SW 1271 (cell line): Measurements from ENCODE around the gene SORBS2.

ENCODE experiments used
- DNase-seq, 2 experiments: peaks; one replicate each; lab custom pipeline; 2025; lab: John Stamatoyannopoulos, UW

The SORBS2 gene

GRCh38 chr4:185638093-185638492 lies 173.9 kb downstream of the SORBS2 start:
- no peak for DNase-seq

GRCh38 chr4:185637163-185637875 lies 174.7 kb downstream of the SORBS2 start:
- no peak for DNase-seq

DNA sequence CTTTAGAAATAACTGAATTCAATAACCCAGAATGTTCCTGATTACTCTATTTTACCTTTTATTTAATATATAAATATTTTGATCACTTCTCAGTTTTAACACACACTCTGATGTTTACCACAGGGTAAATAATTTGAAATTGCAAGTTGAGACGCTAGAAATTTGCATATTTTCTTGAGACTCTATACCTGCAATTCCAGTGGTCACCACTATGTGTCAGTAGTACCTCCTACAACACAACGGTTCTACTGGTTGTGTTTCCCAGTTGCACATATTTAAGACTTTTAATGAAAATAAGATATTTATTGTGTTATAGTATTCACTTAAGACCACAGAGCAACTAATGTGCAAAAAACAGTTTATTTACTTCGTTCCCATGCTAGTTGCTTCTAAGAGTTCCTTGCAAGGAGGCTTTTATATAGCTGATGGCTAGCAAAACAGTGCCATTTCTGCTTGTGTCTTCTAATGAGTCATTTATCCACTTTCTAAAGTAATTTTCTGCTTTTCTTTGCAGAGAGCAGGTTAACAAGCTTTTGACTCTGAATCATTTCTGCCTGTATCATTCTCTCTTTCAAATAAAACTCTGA lies 177.8 kb downstream of the SORBS2 start:
- DNase-seq = no peak

- no peak for DNase-seq
Measured at GRCh38 chr4:185626798-185627197, 185.2 kb downstream of the SORBS2 start.

DNA sequence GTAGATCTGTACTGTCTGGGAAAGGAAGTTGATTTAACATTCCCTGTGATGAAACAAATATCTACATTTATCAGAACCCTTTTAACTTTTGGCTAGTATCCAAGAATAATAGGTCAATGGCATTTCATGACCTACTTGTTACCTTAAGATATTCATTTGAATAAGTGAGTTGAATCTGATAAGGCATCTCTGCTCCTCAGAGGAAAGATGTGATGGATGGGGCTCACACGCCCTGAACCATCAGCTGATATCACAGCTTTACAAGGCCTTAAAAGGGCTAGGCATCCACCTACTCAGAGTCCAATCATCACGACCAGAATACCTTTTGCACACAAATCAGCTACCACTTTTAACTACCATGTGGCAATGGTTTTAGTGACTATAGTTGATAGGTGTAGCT lies 186.5 kb downstream of the SORBS2 start:
- no peak for DNase-seq

DNA sequence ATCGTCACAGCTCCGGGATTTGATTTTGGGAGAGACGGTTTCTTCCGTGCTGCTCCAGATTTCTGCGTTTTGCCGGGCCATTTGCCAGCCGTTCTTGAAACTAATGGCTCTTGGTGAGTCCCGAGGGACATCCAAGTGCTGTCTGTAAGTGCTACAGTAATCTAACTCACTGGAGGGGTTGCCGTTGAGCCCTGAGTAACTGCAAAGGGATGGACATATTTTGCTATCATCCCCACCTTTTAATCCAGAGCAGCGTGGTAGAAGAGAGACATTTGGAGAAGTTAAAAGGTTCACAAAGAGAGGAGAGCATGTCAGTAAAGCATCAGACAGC lies 187.8 kb downstream of the SORBS2 start:
- DNase-seq = no peak

GRCh38 chr4:185623444-185624258 lies 188.3 kb downstream of the SORBS2 start:
- DNase-seq = no peak

DNA sequence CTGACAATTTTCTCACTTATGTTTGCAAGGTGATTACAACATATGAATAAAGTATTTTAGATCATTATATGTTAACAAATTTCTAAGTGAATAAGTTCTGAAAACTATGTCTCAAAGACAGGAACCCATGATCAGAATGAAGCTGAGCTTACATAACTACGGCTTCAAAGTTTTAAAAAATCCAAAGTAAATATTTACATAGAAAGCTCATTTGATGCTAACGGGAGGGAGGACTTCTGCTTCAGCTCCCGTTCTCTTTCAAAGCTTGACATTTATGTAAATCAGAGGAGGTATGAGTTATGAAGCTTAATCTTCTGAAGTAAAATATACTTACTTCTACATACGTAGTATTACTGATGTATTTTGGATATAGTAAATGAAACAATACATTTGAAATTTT lies 203.8 kb downstream of the SORBS2 start:
- DNase-seq = no peak

- no peak for DNase-seq
Measured at GRCh38 chr4:185602397-185602796, 209.6 kb downstream of the SORBS2 start.

DNA sequence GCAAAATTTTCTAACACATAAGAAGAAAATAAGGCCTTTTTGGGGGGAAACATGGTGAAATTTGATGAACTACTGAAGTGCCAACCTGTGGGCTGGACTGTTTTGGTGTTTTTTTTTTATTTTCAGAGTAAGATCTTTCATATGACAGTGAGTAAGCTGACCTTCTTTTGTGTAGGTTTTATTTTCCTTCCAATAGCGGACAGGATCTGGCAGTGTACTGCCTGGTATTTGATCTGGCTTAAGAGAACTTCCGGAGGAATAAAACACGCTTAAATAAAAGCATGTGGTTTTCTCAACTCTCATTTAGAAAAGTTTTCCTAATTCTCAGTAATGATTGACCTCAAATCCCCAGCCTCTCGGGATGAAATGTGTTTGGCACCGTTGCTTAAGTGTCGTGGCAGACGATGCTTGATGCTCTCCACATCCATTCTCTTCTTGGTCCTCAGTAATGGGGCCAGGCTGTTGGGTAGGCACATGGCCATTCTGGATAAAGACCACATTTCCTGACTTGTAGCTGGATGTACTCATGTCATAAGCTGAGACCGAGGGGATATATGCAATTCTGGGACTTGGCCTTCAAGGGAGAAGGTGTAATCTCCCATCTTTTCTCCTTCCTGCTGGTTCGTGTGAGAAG lies 211.1 kb downstream of the SORBS2 start:
- no peak for DNase-seq

- no peak for DNase-seq
Measured at GRCh38 chr4:185599553-185600243, 212.3 kb downstream of the SORBS2 start.

DNA sequence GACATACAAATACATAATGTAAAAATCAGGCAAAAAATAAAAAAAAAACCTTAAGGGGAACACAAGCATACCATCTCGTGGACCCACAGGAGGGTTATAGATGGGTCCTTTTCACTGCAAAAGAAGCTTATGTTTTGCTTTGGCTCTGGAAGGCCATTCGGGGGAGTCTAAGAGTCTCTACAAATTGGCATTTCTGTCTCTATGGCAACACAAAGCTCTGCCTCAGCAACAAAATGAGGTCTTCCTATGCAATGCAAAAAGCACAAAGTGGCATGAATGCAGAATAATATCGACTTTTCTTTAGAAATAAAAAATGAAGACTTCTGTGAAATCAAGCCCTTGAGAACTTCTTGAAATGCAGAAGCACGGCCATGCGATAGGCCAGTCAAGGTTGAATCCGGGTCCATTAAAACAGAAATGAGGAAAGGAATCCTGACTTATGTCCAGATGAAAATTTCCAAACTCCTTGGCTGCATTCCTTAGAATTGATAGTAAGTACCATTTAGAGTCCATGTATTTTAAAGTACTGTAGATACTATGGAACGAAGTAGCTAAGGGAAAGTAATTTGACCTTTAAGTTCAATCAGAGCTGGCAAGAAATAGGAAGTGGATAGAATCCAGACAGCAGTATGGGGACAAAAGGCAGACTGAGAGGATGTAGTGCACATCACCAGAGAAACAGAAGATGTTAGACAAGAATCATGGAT lies 213.0 kb downstream of the SORBS2 start:
- no peak for DNase-seq

DNA sequence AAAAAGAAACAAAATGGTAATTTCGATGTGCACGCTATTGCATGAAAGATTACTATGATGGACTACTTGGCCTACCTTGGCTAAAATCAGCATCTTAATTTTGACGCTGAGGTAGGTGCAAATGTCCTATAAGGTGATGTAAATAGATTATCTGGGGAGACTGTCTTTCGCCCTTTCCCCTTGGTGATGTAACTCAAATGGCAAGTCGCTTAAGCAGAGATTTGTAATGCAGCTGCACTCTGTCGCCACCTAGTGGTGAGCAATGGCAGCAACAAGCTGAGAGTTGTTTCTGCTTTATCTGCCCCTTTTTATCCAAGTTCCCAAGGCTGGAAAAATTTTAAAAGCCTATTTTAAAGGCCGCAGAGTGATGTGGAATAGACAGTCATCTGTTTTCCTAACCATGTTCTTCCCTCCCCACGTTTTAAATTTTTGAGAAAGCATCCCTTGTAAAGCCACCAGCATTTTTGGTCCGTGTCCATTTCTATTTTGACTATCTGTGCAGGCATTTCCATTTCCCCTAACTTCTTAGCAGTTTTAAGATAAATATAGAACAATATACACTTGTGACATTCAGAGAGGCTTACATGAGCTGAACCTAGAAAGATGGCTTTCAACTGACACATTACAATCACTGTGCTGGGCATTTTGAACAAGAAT lies 214.3 kb downstream of the SORBS2 start:
- DNase-seq = peak in 1 of 2 experiments; percentile 38

DNA sequence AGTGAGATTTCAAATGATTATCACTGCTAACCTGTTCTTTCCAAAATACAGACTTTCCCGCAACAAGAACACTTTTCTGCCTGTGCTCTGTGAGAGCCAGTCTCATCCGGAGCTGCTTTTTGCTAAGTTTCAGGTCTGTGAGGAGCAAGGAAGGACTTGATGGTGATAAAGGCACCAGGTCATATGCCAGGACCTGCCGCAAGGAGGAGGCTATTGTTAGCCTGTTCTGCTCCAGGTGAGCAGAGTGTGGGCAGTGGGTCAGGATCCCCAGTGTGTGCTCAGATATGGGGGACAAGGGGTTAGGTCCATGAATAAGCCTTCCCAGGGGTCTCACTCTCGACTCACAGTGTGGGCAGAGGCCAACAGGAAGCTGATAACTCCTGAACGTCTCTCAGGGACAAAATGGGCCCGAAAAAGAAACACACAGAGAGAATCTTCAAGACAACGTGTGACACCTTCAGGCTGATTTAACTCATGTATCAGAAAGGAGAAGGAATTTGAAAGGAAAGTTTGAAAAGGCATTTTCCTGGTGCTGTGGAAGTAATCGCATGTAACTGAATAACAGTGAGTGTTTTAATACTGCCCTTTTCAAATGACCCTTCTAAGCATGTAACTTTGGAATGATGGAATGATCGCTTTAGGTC lies 219.0 kb downstream of the SORBS2 start:
- no peak for DNase-seq

- DNase-seq = no peak
Measured at GRCh38 chr4:185592438-185592837, 219.6 kb downstream of the SORBS2 start.

GRCh38 chr4:185591679-185592141 lies 220.3 kb downstream of the SORBS2 start:
- DNase-seq = no peak

DNA sequence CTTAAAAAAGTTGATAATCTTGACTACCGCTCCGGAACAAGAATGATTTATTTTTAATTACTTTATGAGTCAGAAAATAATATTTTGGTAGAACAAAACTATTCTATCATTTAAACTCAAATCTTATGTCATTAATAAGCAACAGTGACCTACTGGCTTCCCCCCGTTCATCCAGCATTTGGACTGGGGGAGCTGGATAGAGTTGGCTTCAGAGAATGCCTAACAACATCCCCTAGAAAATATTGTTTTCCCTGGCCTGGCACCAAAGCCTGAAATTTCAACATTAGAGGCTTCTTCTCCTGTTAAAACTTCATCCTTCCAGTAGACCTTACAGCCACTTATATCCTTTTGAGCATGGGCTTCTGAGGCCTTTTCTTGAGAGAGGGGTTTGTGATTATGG lies 221.0 kb downstream of the SORBS2 start:
- no peak for DNase-seq

DNA sequence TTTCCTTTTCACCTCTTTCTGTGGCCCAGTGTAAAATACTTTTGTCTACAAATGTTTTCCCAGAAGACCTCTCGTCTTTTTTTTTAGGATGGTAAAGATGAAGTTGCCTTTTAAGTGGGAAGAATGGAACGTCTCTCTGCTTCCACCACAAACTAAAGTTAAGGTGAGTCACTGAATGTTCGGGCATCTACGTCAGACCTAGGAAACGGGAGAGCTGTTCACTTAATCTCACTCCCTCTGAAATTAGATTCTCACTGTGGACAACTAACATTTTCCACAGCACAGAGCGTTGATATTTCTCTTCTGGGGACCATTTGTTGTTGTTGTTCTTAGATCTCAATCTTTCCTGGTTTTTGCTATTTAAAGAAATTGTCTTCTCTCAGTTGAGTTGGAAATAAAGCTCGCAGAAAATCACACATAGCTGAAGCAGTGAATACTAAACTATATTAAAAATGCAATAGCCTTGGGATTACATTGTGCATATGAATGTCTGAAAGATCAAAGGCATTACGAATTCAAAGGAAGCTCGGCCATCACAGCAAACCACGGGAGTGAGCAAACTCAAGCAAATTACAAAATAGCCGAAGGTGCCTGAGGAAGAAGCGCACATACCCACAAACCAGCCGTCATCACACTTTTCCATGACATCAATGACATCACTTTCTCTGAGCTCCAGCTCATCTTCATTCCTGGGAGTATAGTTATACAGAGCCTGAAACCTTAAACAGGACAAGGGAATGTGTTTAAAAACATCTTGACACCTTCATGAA lies 222.7 kb downstream of the SORBS2 start:
- DNase-seq = no peak

- DNase-seq = no peak
Measured at GRCh38 chr4:185587427-185588161, 224.4 kb downstream of the SORBS2 start.
